ENCODE data around the gene SH2D6.

DNA sequence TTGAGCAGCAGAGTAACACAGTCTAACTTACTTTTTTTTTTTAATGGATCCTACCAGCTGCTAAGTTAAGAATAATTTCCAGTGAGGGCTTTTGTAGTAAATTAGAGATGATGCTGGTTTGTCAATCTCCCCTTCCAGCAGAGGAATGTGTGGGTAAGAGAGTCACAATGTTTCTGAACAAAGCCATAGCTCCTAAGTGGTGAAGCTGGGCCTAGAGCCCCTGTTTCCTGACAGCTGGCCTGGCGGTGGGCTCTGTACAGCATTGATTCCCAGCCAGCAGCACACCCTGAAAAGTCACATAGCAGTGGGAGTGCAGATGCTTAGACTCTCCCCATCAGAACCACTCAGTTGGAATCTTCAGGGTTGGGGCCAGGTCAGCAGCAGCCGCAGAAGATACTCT, 32.8 kb upstream of the SH2D6 start:
- no peak for TF ChIP-seq POLR2A (IDR thresholded peaks at IDR 0.05)
- TF ChIP-seq, protein P1, sequence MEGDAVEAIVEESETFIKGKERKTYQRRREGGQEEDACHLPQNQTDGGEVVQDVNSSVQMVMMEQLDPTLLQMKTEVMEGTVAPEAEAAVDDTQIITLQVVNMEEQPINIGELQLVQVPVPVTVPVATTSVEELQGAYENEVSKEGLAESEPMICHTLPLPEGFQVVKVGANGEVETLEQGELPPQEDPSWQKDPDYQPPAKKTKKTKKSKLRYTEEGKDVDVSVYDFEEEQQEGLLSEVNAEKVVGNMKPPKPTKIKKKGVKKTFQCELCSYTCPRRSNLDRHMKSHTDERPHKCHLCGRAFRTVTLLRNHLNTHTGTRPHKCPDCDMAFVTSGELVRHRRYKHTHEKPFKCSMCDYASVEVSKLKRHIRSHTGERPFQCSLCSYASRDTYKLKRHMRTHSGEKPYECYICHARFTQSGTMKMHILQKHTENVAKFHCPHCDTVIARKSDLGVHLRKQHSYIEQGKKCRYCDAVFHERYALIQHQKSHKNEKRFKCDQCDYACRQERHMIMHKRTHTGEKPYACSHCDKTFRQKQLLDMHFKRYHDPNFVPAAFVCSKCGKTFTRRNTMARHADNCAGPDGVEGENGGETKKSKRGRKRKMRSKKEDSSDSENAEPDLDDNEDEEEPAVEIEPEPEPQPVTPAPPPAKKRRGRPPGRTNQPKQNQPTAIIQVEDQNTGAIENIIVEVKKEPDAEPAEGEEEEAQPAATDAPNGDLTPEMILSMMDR (IDR thresholded peaks at IDR 0.05), result no peak

Data from body of pancreas (tissue), 4 donors.